HepG2 (cell line): ENCODE measurements around the gene SLC4A9. TPM values are rescaled to one million over a fixed set of nuclear protein-coding genes. Genes with fewer than 3 reads are reported as not detected.

Experiments
- CEBPG ChIP-seq: IDR thresholded peaks from 2 replicates; pipeline ENCODE4 v1.6.1; 2016
- GFI1 ChIP-seq: sonication (generic); formaldehyde crosslinking; IDR thresholded peaks from 2 replicates; pipeline ENCODE4 v1.5.0; 2020; ENCODE audit warnings: missing genetic modification reagents, mild to moderate bottlenecking, borderline replicate concordance
- NFIB ChIP-seq: sonication (generic); formaldehyde crosslinking; IDR thresholded peaks from 2 replicates; pipeline ENCODE4 v1.9.0; 2021; ENCODE audit warnings: missing genetic modification reagents, mild to moderate bottlenecking, borderline replicate concordance
- TEAD3 ChIP-seq: optimal IDR thresholded peaks from 2 replicates; pipeline ENCODE3; 2016; ENCODE audit warnings: borderline replicate concordance
- ZNF354B ChIP-seq: sonication (generic); formaldehyde crosslinking; IDR thresholded peaks from 2 replicates; pipeline ENCODE4 v1.8.0; 2022; ENCODE audit warnings: mild to moderate bottlenecking, missing genetic modification reagents
- ZNF546 ChIP-seq: sonication (generic); formaldehyde crosslinking; conservative IDR thresholded peaks from 2 replicates; pipeline ENCODE4 v1.8.1; 2023; ENCODE audit warnings: mild to moderate bottlenecking, missing genetic modification reagents
- polyA plus RNA-seq, 8 experiments: library from polyadenylated mRNA; depleted of rRNA in 3 of 8; stranded (reverse) in 7 of 8; unstranded in 1 of 8; fragments of >200 nt; fragmentation: Illumina TruSeq in 4 of 8; extraction: Trizol in 4 of 8; gene quantifications; 2 replicates each; pipeline versions ENCODE4 v1.2.1 to v1.2.3, GENCODE V29; 2011 to 2016; ENCODE audit warnings: low read depth in 4 of 8, missing spikeins in 1 of 8, mixed read lengths in 1 of 8; ENCODE audit not compliant: insufficient read depth in 1 of 8
- total RNA-seq, 5 experiments: library from RNA; depleted of rRNA; stranded (reverse); fragments of >200 nt; fragmentation: Illumina TruSeq; extraction: Trizol; gene quantifications; 2 replicates each; pipeline ENCODE4 v1.2.3, GENCODE V29; 2016; ENCODE audit warnings: low read depth in 1 of 5
- TF ChIP-seq, protein P1 (sequence below): sonication (generic); formaldehyde crosslinking; IDR thresholded peaks from 2 replicates; pipeline ENCODE4 v1.5.0; 2020; ENCODE audit warnings: missing genetic modification reagents
- TF ChIP-seq, protein P2 (sequence below): sonication (generic); formaldehyde crosslinking; IDR thresholded peaks from 2 replicates; pipeline ENCODE4 v1.4.0; 2020; ENCODE audit warnings: missing genetic modification reagents
- TF ChIP-seq, protein P3 (sequence below), 2 experiments: sonication (generic) in 1 of 2; formaldehyde crosslinking in 1 of 2; IDR thresholded peaks; 2 replicates each; pipeline versions ENCODE4 v1.5.1 to v1.6.1; 2011 to 2020; ENCODE audit warnings: borderline replicate concordance in 1 of 2, low read depth in 1 of 2, low read length in 1 of 2, mild to moderate bottlenecking in 1 of 2, missing genetic modification reagents in 1 of 2, moderate library complexity in 1 of 2

The SLC4A9 gene
- total and polyA plus RNA-seq, 2 of the 13 experiments (the other 11 are each of a cell fraction or from before 2014, with no cell fraction given) = not detected

GRCh38 chr5:140328036-140328764, 31.8 kb upstream of the SLC4A9 start (continued):
- TF ChIP-seq, protein P1, sequence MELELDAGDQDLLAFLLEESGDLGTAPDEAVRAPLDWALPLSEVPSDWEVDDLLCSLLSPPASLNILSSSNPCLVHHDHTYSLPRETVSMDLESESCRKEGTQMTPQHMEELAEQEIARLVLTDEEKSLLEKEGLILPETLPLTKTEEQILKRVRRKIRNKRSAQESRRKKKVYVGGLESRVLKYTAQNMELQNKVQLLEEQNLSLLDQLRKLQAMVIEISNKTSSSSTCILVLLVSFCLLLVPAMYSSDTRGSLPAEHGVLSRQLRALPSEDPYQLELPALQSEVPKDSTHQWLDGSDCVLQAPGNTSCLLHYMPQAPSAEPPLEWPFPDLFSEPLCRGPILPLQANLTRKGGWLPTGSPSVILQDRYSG (CRISPR knock-in tag) = no peak
- TF ChIP-seq TEAD3 (CRISPR knock-in tag) (peak; percentile 10), ZNF546 (CRISPR knock-in tag) (no peak), ZNF354B (CRISPR knock-in tag) (no peak), CEBPG (CRISPR knock-in tag) (peak; percentile 83), GFI1 (CRISPR knock-in tag) (peak; percentile 40; the same call in 1 of the 2 replicates), NFIB (no peak)
- TF ChIP-seq, protein P2, sequence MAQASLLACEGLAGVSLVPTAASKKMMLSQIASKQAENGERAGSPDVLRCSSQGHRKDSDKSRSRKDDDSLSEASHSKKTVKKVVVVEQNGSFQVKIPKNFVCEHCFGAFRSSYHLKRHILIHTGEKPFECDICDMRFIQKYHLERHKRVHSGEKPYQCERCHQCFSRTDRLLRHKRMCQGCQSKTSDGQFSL (CRISPR knock-in tag) = no peak
- TF ChIP-seq, protein P3, sequence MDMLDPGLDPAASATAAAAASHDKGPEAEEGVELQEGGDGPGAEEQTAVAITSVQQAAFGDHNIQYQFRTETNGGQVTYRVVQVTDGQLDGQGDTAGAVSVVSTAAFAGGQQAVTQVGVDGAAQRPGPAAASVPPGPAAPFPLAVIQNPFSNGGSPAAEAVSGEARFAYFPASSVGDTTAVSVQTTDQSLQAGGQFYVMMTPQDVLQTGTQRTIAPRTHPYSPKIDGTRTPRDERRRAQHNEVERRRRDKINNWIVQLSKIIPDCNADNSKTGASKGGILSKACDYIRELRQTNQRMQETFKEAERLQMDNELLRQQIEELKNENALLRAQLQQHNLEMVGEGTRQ (IDR thresholded peaks at IDR 0.05; ENCODE audit: low read depth, low read length) = 0 out of 2 replicates have a peak, but pooled peaks have one; percentile 17
- TF ChIP-seq, protein P3 (CRISPR knock-in tag; IDR thresholded peaks at IDR 0.05; ENCODE audit: borderline replicate concordance) = no peak
